Astrocyte of the hippocampus (primary cell): Measurements from ENCODE around the gene TRIM24.

Experiments used
- DNase-seq: peaks from one replicate; pipeline ENCODE4 v3.0.0; 2011; ENCODE audit warnings: low read depth, low spot score

TRIM24 gene

GRCh38 chr7:138538518-138538917 lies 78.5 kb downstream of the TRIM24 start:
- peak; percentile 39 for DNase-seq

- DNase-seq: no peak
These were observed 79.1 kb downstream of the TRIM24 start for GRCh38 chr7:138538997-138539644.

- no peak for DNase-seq
These were observed 82.1 kb downstream of the TRIM24 start for GRCh38 chr7:138542183-138542582.

GRCh38 chr7:138543739-138544138 lies 83.7 kb downstream of the TRIM24 start:
- DNase-seq: no peak

DNA sequence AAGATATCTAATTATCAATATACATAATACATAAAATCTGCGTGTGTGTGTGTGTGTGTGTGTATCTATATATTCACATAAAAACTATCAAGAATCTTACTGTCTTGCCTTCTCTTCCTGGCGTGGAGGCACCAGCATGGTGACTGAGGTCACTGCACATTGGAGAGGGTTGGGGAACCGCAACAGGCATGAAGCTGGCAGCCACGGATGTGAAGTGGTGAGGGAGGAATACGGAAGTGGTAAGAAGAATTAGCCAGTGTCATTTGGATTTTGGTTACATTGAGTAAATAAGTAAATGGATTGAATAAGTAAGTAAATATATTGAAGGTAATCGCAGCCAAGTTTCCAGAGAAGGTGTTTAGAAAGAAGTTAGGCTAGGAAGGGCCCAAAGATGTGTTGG lies 85.1 kb downstream of the TRIM24 start:
- no peak for DNase-seq

DNA sequence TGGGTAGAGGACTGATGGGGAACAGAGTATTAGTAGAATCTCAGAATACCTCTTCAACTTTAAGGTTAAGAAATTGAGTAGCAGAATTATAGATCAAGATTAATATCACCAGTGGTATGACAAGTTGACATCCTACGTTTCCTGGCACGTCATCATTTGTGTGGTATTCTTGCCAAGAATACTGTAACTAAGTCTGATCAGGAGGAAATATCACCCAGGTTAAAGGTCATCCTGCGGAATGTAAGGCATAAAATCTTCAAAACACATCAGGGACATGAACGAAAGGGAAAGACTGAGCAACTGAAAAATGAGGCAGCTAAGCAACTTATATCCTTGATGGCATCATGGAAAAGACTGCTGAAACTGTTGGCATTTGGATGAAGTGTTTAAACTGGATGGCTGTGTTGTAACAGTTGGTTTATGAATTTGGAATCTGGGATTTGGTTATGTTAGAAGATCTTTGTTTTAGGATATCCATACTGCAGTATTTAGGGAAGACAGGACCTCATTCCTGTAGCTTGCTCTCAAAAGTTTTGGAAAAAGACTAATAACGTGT lies 86.1 kb downstream of the TRIM24 start:
- no peak for DNase-seq

GRCh38 chr7:138546829-138547228 lies 86.8 kb downstream of the TRIM24 start:
- DNase-seq: no peak

- no peak for DNase-seq
These were observed 89.0 kb downstream of the TRIM24 start for GRCh38 chr7:138549082-138549481.

GRCh38 chr7:138550337-138550736 lies 90.3 kb downstream of the TRIM24 start:
- DNase-seq: no peak

GRCh38 chr7:138551102-138551501 lies 91.0 kb downstream of the TRIM24 start:
- DNase-seq: no peak

DNA sequence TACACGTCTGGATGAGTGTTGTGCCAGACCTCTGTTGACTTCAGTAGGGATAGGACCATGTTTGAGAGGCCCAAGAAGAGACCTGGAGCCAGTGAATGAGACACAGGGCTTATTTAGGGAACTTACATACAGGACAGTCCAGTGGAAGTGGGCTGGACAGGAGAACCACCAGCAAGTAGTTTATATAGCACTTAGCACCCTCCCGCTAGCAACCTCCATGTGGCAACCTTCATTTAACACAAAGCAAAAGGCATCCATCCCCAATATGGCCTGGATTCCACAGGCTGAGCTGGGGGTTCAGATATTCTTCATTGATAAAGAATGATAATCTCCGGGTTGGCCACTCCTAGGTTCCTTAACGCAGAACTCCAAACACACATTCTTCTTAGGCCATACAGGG lies 93.7 kb downstream of the TRIM24 start:
- no peak for DNase-seq

DNA sequence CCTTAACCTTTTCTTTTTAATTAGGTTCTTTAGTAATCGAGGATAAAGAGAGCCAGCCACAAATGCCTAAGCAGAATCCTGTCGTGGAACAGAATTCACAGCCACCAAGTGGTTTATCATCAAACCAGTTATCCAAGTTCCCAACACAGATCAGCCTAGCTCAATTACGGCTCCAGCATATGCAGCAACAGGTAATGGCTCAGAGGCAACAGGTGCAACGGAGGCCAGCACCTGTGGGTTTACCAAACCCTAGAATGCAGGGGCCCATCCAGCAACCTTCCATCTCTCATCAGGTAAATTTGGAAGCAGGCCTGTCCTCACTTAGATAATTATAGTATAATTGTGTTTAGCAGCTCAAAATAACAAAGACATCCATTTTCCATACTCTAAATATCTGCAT lies 94.6 kb downstream of the TRIM24 start:
- no peak for DNase-seq

GRCh38 chr7:138555684-138556083 lies 95.6 kb downstream of the TRIM24 start:
- no peak for DNase-seq

DNA sequence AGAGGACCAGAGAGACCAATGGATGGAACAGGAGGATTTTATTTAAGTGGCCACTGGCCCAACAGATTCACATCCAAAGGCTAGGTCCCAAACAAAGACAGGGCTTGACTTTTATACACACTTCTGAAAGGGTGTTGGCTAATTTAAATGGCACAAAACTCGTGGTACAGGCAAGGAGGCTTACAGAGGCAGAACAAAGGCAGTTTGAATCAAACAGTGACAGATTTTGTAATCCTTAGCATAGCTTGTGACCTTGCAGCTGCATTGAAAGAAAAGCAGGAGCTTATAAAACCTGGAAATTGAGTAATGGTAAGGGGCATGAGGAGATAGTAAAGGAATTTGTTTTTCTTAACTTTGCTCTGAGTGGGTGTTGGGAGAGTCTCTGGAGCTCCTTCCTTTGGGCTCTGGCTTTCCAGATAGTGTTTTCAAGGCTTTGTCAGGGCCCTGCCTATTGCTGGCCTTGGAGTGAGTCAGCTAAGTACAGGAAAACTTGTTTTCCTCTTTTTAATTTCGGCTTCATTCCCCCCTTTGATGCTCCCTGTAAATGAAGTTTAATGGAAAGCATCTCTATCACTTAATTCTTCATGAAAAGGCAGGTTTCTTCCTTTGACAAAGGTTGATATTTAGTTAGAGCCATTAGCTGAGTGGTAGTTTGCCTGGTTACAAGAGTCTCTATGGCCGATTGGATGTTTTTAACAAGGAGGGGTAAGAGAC lies 96.9 kb downstream of the TRIM24 start:
- DNase-seq: peak; percentile 11

DNA sequence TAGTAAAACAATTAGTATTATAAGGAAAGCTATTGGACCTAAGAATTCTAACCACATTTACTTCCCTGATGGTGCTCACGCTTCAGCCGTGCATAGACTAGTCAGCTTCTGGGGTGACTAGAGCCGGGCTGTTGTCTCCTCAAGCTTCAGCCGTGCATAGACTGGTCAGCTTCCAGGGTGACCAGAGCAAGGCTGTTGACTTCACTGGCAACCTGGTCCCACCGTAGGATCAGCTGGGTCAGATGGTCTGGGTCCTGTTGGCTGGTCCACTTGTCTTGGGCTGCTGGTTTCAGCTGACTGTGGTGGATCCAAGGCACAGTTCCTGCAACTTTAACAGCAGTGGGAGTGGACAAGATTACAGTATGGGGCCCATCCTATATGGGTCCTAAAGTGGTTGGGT lies 99.4 kb downstream of the TRIM24 start:
- DNase-seq: no peak

DNA sequence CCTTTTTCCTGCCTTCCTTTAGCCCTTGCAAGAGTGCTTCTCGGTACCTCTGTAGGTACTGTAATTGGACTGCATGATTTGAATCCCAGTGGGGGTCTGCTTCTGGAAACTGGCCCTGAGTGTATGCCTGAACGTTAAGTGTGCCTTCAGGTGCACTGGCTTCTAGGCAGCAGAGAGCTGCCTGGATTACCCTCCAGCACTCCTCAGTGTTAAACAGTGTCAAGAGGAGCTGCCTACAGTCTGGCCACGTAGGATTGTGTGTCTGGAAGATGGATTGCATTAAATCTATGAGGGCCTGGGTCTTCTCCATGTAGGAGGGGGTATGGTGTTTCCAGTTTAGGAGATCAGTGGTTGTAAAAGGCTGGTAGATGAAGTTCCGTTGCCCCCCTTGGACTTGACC lies 103.7 kb downstream of the TRIM24 start:
- no peak for DNase-seq

GRCh38 chr7:138564365-138564764 lies 104.3 kb downstream of the TRIM24 start:
- DNase-seq: peak; percentile 33

DNA sequence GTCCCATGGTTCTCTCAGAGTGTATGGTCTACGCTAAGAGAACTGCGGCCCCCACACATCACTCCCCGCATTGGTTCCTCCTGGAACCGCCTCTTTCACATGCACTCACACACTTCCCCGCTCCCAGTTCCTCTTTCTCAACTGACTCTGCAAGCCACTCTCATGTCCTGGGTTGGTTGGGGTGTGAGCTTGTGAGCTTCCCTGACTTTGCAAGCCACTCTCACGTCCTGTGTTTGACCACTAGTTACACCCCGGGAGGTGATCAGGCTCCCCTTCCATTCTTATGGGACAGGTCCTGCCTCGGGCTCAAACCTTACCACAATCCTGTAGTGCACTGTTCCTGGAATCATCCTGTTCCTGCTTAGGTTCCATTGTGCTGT lies 105.0 kb downstream of the TRIM24 start:
- no peak for DNase-seq

- DNase-seq: peak; percentile 18
These were observed 105.5 kb downstream of the TRIM24 start for GRCh38 chr7:138565451-138566114.

- DNase-seq: no peak
These were observed 108.6 kb downstream of the TRIM24 start for GRCh38 chr7:138568655-138569054.

- no peak for DNase-seq
These were observed 109.4 kb downstream of the TRIM24 start for GRCh38 chr7:138569418-138569817.

- DNase-seq: no peak
These were observed 110.7 kb downstream of the TRIM24 start for GRCh38 chr7:138570715-138571114.

DNA sequence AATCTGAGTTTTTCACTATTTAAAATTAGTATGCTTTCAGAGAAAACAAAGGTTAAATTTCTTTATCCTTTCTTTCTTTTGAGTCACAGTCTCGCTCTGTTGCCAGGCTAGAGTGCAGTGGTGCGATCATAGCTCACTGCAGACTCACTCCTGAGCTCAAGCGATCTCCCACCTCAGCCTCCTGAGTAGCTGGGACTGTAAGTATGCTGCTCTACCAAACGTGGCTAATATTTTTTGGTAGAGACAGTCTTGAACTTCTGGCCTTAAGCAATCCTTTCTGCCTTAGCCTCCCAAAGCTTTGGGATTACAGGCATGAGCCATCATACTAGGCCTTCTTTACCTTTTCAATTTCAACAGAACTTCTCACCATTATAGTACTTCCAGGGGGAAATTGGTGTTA lies 113.7 kb downstream of the TRIM24 start:
- DNase-seq: no peak
